ENCODE results near the gene BRINP3. TPM values are rescaled to one million over a fixed set of nuclear protein-coding genes. Genes with fewer than 3 reads are reported as not detected.
"Not testable (repeated sequence)": the region's sequence is repeated elsewhere in the genome, so short reads cannot be mapped to it uniquely, and the experiment has no call there.

The BRINP3 gene
- total RNA-seq, 1 donor from 2014 or later: not detected

DNA sequence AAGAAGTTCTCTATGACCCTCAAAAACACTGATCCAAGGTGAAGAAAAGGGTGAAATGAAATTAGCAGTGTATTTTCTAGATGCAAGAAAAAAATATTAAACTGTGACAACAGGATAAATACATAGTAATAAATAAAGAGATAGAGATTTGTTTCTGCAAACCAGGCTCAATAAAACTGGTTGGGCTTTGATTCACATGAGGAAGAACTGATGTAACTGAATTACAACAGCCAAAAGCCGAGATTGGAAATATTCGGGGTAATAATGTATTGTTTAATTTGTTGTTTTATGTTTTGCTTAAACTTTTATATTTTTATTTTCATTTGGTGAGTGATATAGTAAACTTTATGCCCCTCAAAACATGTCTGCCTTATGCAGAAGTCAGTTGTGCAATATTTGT lies 285.0 kb downstream of the BRINP3 start:
- DNase-seq (ENCODE audit: low read depth in 2 of 2): no peak

DNA sequence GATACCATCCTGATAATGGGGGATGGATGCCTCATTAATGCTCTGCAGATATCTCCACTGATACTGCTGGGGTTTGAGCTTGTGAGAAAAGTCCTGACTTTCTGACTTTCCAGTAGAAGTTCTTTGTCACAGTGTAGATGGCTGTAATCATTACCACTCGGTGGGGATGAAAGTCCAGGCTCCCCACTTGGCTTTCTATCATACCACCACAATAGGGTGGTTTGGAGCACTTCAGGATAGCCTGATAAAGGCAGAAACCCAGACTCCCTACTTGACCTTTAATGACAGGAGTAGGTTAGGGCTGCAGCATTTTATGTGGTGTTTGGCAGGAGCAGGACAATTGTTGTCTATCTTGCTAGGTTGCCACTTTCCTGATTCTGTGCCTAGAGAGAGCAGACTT lies 294.1 kb downstream of the BRINP3 start:
- no peak for DNase-seq (ENCODE audit: low read depth in 2 of 2)

DNA sequence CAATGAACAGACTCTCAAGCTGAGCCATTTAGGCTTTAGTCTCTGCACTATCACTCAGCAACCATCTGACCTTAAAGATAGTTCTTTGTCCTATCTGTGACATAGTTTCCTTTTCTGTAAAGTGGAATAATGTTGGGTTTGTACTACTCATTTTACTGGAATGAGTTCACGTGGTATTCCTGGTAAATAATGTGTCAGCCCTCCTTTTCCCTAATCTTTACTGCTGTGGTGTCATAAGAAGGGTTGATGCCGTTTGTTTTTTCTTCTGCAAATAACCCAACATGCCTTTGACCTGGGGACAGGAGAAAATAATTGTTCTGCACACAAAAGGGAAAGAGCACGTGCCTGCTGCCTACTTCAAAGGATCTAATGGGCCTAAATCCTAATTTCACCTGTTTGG lies 297.8 kb downstream of the BRINP3 start:
- no peak for DNase-seq (ENCODE audit: low read depth in 2 of 2)

DNA sequence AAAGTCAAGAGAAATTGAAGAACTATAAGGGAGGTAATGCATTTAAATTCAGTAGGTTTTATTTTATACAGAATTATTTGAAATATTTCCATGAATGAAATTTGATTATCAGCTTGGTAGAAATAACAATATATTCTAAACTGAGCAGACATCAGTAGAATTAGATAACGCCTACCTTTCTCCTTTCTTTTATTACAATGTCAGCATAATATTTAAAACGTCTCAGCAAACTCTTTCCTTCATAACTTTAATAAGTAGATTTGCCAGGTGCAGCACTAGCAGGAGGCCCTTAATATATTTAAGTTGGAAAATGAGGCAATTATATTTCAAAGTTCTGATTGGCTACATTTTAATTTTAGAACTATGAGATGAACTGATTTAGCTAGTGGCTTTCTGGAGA lies 298.8 kb downstream of the BRINP3 start:
- DNase-seq (ENCODE audit: low read depth in 2 of 2): no peak

DNA sequence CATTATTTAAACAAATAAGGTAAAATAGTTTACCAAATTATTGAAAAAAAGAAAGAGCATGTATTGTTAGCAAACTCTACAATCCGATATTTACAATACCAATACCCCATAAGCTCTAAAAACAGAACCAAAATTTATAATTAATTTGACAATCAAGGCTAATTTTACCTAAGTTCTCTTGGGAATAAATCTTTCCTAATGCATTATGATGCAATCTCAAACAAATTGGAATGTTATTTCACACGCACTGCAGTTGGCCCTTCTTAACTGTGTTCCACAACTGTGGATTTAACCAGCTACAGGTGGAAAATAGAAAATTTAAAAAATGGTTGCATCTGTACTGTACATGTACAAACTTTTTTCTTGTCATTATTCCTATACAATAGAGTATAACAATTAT lies 300.1 kb downstream of the BRINP3 start:
- DNase-seq (ENCODE audit: low read depth in 2 of 2): no peak

DNA sequence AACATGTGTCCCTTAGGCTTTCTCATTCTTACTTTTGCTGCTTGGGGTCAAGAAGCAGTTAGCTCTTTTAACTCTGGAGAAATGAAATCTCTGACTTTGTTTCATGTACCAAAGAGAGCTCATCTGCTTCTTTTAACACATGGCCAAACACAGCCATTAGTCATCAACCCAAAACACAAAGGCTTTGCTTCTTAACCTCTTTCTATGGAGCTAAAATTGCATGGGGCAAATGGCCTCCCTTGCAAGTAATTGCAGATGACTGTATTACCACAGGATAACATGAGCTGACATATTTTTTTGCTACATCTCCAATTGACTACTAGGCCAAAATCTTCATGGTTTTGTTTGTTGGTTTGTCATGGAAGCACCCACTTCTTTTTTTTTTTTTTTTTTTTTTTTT lies 300.9 kb downstream of the BRINP3 start:
- DNase-seq (ENCODE audit: low read depth in 2 of 2): no peak

DNA sequence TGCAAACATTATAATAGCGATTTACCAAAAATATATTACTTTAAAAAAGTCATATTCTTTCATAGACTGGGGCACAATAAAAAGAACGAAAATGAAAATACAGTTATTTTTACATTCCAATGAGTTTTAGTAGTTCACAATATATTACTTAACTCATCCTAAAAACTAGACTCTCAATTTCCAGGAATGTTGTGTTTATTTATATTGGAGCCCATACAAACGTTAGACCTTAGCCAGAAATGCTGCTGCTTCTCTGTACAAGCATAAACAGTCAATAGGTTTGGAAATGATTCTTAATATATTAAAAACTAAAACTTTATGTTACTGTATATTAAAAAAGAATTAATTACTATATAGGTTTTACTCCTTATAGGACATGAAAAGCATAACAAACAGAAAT lies 302.3 kb downstream of the BRINP3 start:
- no peak for DNase-seq (ENCODE audit: low read depth in 2 of 2)

DNA sequence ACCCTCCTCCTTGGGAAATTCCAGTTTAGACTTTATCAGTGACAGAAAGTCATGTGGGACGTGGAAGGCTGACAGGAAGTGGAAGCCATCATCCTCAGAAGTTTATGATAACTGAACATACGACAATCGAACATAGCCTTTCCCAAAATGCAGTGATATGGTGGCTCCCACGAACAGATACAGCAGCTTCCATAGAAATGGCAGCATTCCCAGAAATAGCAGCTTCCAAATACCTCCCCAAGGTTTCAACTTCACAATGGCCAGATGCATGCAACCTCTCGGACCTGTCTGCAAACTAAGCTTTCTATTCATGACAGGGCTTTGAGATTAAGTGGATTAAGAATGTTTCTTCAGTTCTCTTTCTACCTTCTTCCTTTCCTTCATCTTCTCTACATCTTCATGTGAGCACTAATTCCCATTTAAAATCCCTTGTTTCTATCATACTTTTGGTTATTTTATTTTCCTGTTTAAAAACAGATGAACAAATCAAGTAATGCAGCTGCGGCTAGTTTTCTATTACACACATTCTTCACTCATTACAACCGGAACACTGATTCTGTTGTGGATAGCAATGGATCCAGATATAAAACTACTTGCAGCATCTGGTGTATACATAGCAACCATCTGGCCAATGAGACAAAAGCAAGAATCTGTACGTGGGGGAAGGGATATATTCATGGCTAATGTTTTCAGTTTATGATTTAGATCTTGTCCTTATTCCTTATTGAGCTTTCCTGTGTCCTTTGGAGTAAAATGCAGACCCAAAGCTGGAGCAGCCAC lies 304.8 kb downstream of the BRINP3 start:
- no peak for DNase-seq (ENCODE audit: low read depth in 2 of 2)

DNA sequence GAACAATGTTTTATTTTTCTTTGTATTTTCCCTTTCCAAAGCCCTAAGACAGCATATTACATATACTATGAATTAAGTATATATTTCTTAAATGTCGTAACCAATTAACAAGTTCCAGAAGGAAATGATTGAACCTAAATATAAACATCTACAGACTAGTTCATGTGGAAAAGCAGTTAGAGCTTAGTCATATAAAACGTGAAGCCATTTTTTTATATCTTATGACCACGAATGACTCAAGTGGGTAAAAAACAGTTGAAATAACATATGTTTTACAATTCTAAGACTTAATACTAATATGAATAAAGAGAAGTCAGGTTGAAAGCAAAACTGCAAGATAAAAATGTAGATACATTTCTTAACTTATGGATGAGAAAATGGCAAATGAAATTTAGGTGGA lies 307.3 kb downstream of the BRINP3 start:
- DNase-seq (ENCODE audit: low read depth in 2 of 2): no peak

DNA sequence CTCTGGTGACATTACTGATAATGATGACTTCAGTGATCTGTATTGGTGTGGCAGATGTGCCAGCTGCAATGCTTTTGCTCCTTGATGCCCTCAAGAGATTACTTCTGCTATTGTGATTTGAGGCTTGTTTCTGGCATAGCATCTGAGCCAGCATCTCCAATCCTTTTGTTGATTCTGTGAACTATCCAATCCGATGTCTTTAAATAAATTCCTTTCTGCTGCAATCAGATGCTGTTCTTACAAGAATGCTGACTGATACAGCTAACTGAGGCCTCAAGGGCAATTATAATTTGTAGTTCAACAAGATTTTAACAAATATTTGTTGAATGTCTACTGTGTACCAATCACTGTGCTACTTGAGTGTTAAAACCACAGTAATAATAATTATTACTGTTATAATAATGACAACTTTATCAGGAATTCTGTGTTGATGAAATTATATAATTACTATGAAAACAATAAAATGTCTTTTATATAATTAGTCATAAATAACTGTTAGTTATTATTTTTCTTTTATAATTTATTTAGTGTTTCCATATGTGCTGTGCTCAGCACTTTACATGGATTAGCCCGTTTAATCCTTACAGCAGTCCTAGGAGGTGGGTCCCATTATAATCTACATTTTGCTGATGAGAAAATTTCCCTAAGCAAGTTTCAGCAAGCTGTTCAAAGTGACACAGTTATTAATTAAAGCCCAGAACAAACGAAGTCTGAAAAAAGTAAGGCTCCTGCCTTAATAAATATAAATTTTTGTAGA lies 308.2 kb downstream of the BRINP3 start:
- DNase-seq (ENCODE audit: low read depth in 2 of 2): no peak

DNA sequence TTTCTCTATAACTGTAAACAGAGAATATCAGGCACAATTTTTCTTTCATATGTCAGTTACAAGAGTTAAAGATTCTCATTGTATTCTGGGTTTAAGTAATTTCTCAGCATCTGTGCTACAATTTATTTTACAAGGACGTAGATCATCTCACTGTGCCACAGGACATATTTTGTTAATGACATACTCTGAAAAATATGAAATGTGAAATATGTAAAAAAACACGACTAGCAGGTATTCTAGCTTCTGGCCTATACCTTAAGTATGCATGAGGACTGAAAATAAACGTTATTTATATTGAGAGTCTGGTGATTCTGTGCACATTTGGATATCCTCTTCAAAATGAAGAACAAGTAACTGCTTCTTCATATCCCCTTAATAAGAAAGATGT lies 308.8 kb downstream of the BRINP3 start:
- no peak for DNase-seq (ENCODE audit: low read depth in 2 of 2)

DNA sequence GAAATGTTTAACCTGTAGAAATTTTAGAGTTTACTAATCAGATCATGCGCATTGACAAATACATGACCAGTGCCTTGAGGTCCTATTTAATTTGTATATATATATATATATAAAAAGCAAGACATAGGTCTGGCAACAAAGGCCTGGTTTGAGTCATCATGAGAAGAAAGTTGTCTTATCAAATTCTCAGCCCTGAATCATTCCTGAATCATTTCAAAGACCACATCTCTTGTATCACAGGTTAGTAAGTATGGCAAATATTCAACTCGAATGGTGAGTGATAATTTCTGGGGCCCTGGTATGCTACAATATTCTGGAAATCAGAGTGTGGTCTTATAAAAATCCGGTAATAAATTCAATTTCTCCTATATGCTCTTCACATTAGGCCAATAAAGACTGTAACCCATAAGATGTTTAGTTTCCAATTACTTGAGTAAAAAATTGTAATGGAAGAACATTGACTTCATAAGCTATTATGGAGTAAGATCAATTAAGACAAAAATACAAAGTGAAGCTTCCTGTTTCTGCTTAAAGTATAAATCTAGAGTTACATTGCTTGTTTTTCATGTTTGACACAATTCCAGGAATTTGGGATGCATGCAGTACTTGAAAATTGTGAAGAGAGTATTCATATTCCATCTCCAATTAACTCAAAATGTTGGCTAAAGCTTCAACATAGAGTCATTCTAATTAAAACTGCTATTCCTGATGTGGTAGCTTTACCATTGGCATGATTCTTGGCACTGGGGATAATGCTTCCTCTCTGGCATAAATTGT lies 309.4 kb downstream of the BRINP3 start:
- DNase-seq (ENCODE audit: low read depth in 2 of 2): no peak

DNA sequence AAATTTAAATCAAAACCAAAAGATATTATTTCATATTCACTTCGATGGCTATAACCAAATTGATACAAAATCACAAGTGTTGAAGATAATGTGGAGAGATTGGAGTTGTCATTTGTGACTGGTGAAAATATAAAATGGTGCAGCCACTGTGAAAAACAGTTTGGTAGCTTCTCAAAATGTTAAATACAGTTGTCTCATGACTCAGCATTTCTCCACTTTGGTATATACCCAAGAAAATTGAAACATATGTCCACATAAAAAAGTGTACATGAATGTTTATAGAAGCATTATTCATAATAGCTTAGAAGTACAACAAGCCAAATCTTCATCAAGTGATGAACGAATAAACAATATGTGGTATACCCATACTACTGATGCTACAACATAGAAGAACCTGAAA lies 318.5 kb downstream of the BRINP3 start:
- DNase-seq (ENCODE audit: low read depth in 2 of 2): no peak

DNA sequence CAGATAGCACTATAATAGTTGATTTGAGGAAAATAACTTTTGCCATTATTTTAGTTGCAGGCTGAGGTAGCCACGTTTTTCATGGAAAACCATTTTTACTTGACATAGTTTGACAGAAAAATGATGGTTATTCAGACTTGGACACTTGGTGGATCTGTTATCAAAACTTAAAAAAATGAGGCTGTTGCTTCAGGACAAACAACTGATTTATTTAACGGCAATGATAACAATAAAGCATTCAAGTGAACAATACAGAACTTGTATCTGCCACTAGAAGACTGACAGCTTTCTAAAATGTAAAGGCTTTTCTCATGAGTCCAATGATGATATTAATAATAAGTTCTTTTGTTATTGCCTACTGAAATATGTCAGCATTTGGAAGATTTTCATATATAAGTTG lies 322.9 kb downstream of the BRINP3 start:
- no peak for DNase-seq (ENCODE audit: low read depth in 2 of 2)

DNA sequence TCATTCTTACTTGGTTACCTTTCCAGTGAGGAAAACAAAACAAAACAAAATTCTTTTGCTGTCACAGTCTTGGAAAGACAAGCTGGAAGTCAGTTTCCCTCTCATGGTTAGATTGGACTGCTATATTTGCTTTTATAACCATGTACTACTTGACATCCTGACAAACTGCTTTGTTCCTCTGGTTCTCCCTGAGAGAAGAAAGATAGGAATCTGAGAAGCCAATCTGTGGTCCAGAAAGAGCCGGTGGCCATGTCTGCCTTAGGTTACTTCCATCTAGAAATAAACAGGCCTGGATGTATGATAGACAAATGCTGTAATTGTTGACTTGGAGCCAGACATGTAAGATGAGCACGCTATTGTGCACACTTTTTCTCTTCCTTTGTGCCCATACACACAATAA lies 330.0 kb downstream of the BRINP3 start:
- no peak for DNase-seq (ENCODE audit: low read depth in 2 of 2)

DNA sequence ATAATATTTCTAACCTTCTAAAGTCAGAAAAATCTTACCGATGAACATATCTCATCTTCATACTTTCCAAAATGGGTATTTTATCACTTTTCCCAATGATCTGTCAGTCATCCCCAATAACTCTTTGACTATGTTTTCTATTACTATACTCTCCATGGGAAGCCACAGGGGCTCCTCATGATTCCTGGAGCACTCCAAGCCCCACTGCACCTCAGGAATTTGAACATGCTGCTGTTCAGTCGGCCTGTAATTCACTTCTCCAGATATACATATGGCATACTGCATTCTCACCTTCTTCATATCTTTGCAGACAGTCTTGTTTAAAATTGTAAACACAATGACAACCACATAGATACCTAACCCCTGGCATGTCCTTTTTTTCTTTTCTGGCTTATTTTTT lies 333.0 kb downstream of the BRINP3 start:
- DNase-seq (ENCODE audit: low read depth in 2 of 2): no peak

DNA sequence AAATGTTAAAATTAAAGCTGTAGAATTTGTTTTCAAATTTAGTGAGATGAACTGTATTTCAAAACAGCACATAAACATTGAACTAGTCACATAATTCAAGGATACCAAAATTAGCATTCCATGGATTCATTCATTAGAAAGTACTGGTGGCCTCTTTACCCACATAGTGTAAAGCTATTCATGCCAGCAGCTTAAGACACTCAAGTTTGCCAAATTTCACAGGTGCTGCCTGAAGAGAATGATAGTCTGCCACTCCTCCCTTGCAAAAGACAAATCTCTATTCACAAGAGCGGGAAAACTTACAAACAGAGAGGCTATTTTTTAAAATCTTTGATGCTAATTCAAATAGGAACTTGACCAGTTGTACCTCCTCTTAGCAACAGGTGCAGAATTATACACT lies 337.0 kb downstream of the BRINP3 start:
- no peak for DNase-seq (ENCODE audit: low read depth in 2 of 2)

DNA sequence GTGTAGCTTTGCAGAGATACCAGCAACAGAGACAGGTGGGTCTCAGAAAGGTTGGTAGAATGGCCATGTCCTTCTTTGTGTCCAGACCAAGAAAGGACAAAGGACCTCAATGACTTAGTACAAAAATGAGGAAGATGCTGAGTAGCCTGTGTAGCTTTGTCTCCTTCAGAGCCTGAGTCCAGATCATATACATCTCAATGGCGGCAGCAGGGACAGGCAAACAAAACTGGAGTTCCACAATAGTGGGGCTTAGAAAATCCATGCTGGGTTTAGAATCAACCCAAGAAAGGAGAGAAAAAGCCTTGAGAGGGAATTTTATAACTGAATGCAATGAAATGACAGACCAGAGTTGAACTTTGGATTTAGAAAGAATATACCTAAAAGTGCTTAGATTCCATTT lies 339.0 kb downstream of the BRINP3 start:
- no peak for DNase-seq (ENCODE audit: low read depth in 2 of 2)

DNA sequence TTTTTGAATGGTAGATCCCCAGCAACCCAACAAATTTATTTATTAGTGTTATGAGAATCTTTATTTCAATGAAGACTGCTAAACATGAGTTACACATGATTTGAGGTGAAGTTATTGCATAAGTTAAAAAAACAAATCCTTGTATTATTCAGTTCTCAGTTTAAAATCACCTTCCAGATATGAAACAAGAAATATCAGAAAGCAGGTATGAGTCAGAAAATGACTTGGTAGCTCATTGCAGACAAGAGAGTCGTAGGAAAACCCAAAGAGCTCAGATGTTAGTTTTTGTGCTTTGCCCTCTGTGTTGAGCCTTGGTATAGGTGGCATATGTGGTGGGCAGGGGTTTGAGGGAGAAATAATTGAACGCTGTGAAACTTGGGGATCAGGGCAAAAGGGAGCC lies 339.4 kb downstream of the BRINP3 start:
- no peak for DNase-seq (ENCODE audit: low read depth in 2 of 2)

DNA sequence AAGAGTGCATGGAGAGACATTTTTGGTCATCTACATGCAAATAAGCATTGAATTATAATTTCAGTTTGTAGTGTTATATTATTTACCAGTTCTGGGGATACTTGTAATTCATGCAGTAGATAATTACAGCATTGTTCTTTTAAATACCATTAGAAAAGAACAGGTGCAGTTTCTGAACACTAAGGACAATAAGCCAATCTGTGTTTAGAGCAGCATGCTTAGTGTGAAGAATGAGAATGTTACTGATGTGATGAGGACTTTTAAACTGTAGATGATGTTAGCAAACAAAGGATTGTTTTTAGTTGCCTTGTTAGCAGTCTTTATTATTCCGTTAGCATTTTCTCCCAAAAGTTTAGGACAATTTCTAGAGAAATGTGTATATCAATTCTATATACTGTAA lies 348.3 kb downstream of the BRINP3 start:
- DNase-seq (ENCODE audit: low read depth in 2 of 2): no peak

DNA sequence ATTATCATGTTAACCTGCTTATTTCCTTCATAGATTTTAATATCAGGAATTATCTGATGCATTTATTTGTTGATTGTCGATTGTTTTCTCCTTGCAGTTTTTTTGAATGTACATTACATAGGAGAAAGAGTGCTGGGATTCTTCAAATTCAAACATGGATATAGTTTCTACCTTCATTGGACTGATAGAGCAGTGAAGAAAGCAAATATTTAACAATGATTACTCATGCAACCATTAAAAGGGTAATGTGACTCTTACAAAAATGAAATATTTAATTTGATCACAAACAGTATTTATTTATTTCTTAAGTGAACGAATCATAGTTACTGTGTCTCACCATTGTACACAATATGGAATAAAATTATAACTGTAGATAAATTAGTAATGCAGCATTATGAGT lies 350.9 kb downstream of the BRINP3 start:
- DNase-seq (ENCODE audit: low read depth in 2 of 2): no peak

DNA sequence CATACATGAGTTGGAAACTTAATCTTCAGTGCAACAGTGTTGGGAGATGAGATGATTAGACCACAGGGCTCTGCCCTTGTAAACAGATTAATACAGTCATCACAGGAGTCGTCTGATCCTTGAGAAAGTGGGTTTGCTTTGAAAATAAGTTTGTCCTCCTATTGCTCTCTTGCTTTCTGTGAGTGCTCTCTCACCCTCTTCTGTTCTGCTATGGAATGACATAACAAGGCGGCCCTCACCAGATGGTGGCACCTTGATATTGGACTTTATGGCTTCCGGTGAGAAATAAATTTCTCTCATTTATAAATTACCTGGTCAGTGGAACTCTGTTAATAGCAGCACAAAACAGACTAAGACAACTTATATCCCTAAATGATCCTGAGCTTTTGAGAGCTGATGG lies 353.6 kb downstream of the BRINP3 start:
- DNase-seq (ENCODE audit: low read depth in 2 of 2): no peak

DNA sequence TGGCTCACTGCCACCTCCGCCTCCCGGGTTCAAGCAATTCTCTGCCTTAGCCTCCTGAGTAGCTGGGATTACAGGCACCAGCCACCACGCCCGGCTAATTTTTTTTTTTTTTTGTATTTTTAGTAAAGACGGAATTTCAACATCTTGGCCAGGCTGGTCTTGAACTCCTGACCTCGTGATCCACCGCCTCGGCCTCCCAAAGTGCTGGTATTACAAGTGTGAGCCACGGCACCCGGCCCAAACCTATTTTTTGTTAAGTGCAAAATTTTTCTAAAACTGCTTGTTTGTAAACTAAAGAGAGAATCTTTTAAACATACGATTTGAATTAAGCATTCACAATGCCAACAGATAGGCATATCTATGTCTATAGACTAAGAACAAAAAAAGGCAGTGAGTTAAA lies 357.1 kb downstream of the BRINP3 start:
- DNase-seq (ENCODE audit: low read depth in 2 of 2): not testable (repeated sequence)

Data from dermis microvascular lymphatic vessel endothelial cell (primary cell).